ENCODE measurements around the gene IMMT. TPM values are rescaled to one million over a fixed set of nuclear protein-coding genes. Genes with fewer than 3 reads are reported as not detected.
"Not testable (repeated sequence)": the region's sequence is repeated elsewhere in the genome, so short reads cannot be mapped to it uniquely, and the experiment has no call there.

IMMT gene
- total RNA-seq, 1 experiment from 2014 or later = 39.2 TPM

DNA sequence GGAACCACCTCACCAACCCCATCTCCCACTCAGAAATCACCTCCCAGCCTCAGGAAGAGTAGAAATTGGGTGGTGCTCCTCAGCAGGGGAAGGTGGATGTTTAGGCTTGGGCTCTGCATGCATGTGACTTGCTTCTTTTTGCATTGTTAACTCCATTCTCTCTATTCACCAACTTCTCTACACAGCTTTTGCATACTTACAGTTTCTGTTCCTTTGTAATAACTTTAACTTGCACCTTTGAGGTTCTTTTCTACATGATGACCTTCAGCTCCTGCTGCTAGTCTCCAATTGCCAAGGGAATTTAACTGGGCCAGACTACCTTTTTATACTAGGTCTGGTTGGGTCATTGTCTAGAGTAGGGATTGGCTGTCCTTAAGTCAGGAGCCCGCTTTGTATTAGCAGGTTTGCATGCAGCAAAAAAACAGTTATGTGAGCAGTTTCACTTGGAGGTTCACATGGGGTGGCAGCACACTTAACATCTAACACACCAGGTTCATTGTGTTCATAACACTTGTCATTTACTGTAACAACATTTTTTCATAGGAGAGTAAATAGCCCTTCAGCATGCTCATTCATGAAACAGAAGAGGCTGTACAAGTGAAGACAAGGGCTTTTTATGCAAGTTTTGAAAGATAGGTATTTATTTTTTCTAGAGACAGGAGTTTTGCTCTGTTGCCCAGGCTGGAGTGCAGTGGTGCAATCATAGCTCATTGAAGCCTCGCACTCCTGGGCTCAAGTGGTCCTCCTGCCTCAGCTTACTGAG is 16.0 kb upstream of the IMMT start:
- in situ Hi-C loops (cut with HindIII; ENCODE audit: low pct_unique_long_range_greater_than_20kb, low sequenced_read_pairs) = no loop called here
- DNase-seq (ENCODE audit: low read depth) = no peak

DNA sequence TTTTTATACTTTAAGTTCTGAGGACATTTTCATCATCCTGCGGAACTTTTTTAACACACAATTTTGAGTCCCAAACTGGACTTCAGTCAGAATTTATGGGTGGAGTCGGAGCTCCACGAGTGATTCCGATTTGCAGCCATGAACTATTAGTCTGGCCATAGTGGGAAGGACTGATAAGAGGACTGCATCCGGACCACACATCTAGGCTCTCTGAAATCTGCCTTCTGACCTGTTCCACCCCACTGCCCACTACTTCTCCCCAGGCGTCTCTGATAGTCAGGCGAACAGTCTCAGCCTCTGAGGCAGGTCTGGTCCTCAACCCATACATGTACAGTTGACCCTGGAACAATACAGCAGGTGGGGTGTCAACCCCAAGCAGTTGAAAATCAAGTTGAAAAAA is 9.2 kb upstream of the IMMT start:
- in situ Hi-C loops (cut with HindIII; ENCODE audit: low pct_unique_long_range_greater_than_20kb, low sequenced_read_pairs) = no loop called here
- no peak for DNase-seq (ENCODE audit: low read depth)

DNA sequence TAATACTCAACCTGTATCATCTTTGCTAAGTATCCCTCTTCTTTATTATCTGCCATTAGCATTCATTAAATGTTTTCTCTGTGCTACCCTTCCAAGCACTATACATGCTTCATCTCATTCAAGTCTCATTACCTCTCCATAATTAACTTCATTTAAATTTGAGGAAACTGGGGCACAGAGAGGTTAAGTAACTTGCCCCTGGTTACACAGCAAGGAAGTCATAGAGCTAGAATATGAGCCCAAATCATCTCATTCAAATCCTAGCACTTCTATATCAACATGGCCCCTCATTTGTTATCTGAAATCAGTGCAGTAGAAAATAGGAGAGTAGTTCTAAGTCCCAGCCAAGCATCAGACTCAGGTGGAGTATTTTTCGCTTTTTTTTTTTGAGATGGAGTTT is 8.4 kb upstream of the IMMT start:
- DNase-seq (ENCODE audit: low read depth) = no peak
- in situ Hi-C loops (cut with HindIII; ENCODE audit: low pct_unique_long_range_greater_than_20kb, low sequenced_read_pairs) = no loop called here

DNA sequence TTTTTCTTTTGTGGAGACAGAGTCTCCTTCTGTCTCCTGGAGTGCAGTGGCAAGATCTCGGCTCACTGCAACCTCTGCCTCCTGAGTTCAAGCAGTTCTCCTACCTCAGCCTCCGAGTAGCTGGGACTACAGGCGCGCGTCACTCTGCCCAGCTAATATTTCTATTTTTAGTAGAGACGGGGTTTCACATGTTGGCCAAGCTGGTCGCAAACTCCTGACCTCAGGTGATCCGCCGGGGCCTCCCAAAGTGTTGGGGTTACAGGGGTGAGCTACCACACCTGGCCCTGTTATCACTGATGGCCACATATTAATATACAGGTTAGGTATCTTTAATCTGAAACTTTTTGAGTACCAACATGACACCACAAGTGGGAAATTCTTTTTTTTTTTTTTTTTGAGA is 7.4 kb upstream of the IMMT start:
- DNase-seq (ENCODE audit: low read depth) = no peak
- in situ Hi-C loops (cut with HindIII; ENCODE audit: low pct_unique_long_range_greater_than_20kb, low sequenced_read_pairs) = no loop called here

DNA sequence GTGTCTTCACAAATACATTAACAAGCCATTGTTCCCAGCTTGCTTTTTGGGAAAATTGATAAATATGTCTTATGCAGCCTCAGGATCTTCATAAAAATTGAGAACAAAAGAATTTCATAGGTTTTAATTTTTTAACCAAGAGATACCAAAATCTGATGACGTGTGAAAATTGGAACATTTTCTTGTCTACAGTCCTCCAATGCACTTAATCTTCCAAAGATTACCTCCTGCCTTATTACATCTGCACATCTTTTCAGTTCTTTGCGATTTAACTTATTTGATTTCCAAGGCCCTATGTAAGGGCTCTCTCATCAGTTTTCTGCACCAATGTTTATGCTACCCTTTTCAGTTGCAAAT is 7.1 kb upstream of the IMMT start:
- no peak for DNase-seq (ENCODE audit: low read depth)
- in situ Hi-C loops (cut with HindIII; ENCODE audit: low pct_unique_long_range_greater_than_20kb, low sequenced_read_pairs) = no loop called here

DNA sequence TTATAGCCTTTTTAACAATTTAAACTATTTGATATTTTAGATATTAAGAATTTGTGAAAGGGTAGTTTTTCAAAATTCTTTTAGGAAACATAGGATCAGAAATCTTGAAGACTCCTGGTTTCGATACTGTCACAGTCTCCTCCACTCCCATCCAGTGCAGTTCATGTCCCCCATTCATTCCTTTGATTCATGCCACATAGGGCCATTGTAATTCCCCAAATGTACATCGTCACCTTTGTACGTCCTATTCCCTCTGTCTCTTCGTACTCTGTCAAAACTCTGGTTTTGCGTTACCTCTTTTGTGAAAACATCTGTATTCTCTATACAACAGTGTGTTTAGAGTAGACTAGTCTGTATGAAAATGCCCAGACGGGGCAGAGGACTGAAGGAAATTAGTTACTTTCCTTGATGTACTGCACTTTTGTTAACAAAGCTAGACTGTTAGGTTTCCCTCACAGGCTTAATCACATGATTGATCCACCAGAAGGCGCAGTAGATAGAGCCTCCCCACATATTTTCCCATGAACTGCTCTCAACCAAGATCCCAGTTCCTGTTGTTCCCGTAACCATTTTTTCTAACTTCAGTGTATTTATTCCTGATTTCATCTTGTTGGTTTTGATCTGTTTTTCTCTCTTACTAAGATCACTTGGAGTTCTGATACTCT is 6.5 kb upstream of the IMMT start:
- in situ Hi-C loops (cut with HindIII; ENCODE audit: low pct_unique_long_range_greater_than_20kb, low sequenced_read_pairs) = no loop called here

DNA sequence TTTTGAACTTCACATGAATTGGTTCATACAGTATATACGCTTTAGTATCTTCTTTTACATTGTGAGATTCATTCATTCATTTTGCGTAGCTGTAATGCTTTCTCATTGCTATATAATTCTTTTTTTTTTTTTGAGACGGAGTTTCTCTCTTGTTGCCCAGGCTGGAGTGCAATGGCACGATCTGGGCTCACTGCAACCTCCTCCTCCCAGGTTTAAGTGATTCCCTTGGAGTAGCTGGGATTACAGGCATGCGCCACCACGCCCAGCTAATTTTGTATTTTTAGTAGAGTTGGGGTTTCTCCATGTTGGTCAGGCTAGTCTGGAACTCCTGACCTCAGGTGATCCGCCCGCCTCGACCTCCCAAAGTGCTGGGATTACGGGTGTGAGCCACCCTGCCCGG is 5.3 kb upstream of the IMMT start:
- in situ Hi-C loops (cut with HindIII; ENCODE audit: low pct_unique_long_range_greater_than_20kb, low sequenced_read_pairs) = not testable (repeated sequence)

More for the DNA sequence above, 6.5 kb upstream of the IMMT start:
- DNase-seq (ENCODE audit: low read depth) = no peak

DNA sequence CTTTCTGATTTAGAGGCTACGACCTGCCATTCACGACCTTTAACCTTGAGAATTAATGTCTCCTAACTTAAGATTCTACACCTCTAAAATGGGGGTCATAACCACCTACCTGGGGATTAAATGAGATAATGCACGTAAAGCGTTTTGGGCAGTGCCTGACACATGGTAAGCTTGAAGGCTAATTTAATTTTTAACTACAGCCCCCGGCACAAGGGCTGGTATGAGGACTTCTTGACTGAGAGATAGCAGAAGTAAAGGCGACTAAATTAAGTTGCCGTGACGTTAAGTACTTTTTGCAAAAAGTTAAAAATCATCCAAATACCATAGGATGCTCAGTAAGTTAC is 4.5 kb upstream of the IMMT start:
- DNase-seq (ENCODE audit: low read depth) = no peak
- in situ Hi-C loops (cut with HindIII; ENCODE audit: low pct_unique_long_range_greater_than_20kb, low sequenced_read_pairs) = no loop called here

More for the DNA sequence above, 5.3 kb upstream of the IMMT start:
- DNase-seq (ENCODE audit: low read depth) = not testable (repeated sequence)

DNA sequence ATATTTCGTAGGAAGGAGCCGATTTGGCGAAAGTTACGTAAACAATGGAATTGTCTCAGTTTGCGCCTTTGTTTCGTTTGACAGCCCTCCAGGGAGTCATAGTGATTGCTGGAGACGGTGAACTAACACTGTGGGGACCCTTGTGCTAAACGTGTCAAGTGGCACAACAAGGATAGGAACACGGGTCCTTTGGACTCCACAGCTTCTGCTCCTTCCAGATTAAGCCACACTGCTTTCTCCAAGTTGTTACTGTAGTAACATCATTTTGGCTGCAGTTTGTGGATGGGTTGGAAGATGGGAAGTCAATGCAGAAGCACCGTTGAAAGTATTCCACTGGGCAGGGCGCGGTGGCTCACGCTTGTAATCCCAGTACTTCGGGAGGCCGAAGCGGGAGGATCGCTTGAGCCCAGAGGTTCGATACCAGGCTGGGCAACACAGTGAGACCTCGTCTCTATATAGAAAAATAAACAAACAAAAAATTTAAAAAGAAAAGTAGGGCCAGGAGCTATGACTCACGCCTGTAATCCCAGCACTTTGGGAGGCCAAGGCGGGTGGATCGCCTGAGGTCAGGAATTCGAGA is 636 bp upstream of the IMMT start:
- in situ Hi-C loops (cut with HindIII; ENCODE audit: low pct_unique_long_range_greater_than_20kb, low sequenced_read_pairs) = no loop called here
- no peak for DNase-seq (ENCODE audit: low read depth)

DNA sequence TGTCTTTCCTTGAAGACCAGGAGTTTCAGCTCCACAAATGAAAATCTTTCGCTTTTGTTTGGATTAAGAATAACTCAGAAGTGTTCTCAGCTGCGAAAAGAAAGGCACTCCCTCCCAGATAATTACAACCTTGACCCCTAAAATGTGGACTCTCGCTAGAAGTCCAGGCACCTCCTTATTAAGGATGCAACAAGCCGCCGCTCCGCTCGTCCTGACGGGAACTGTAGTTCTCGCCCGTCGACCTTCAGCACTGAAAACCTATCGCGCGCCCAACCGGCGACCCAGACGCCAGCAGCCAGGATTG is 559 bp downstream of the IMMT start:
- no peak for DNase-seq (ENCODE audit: low read depth)
- in situ Hi-C loops (cut with HindIII; ENCODE audit: low pct_unique_long_range_greater_than_20kb, low sequenced_read_pairs) = no loop called here

DNA sequence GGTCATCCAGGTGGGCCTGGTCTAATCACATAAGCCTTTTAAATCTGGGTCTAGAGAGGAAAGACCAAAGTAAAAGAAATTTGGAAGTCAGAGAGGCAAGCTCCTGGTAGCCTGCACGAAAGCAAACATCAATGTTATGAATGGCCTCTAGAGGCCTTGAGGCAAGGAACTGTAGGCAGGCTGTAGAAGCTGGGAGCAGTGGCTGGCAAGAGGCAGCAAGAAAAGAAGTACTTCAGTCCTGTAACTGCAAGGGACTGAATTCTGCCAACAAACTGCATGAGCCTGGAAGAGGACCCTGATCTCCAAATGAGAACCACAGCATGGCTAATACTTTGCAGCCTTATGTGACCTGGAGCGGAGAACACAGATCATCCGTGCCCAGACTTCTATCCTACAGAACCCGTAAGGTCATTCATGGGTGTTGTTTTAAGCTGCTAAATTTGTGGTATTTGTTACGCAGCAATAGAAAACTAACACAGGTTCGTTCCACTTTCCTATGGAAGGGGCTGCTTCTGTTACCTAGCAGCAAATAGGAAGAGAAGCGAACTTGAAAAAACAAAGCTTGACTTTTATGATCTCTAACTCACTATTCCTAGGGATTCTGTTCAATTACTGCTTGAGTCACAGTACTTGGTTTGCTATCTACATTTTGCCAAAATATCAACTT is 1.2 kb downstream of the IMMT start:
- no peak for DNase-seq (ENCODE audit: low read depth)
- in situ Hi-C loops (cut with HindIII; ENCODE audit: low pct_unique_long_range_greater_than_20kb, low sequenced_read_pairs) = no loop called here

DNA sequence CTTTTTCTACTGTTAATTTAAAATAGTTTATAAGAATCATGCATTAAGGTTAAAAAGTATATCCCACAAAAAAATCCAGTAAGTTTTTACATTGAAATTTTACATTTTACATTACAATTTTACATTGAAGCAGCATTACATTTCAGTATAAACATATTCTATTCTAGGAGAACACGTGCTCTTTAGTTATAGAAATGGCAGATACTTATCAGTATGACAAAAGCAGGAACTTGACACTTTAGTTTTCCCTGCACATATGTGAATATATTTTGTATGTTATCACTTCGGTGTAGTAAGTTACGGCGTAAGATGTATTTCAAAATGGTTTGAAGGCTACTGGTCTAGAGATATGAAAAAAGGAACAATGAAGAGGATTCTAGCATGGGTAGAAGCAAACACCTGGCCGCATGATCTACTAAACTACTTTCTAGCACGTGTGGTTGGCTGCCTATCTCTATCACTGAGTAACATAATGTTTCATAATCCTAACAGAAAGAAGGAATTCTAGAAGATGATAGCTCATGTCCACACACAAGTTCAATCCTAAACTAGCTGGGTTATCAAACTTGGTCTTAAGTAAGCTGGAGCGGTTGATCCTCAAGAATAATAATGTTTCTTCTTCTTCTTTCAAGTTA is 5.4 kb downstream of the IMMT start:
- no peak for DNase-seq (ENCODE audit: low read depth)
- in situ Hi-C loops (cut with HindIII; ENCODE audit: low pct_unique_long_range_greater_than_20kb, low sequenced_read_pairs) = no loop called here

DNA sequence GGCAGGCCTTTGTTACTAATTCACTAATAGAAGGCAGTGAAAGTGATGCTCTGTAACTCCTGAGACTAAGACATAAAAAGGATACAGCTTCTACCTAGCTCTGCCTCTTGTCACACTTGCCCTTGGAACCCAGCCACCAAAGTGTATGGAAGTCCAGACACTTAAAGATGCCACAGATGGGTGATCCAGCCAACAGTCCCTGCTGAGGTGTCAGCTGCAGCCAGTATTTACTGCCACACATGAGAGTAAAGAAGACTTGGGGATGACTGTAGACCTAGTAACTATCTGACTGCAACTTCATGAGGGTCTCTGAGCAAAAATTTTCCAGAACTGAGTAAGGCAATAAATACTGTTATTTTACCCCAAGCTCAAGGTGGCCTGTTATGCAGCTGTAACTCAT is 8.8 kb downstream of the IMMT start:
- in situ Hi-C loops (cut with HindIII; ENCODE audit: low pct_unique_long_range_greater_than_20kb, low sequenced_read_pairs) = no loop called here
- no peak for DNase-seq (ENCODE audit: low read depth)

DNA sequence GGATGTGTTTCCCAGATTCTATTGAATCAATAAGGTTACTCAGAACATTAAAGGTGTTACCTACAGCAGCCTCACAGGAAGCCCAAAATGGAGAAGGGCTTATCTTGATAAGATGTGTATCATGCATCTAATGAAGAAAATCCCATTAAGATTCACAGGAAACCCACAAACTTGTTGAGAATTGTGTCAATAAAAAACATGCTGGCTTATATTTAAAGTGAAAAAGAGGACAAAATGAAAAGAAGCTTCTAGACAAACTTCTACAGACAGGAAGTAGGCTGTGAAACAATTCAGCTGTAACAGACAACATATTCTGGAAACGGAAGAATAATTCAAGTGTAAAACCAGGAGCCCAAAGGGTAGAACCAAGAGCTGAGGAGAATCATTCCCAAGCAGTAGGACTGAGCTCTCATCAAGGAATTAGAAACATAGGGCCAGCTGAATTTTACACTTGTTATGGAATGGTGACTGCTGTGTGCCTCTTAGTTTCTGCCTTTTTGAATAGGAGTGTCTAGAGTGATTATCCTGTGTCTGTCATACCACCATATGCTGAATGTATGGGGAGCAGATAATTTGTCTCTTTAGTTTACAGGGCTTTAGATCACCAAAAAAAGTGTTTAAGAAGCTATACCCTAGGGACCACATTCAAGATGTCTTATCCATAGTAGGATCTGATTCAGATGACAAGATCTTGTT is 9.6 kb downstream of the IMMT start:
- no peak for DNase-seq (ENCODE audit: low read depth)
- in situ Hi-C loops (cut with HindIII; ENCODE audit: low pct_unique_long_range_greater_than_20kb, low sequenced_read_pairs) = no loop called here

DNA sequence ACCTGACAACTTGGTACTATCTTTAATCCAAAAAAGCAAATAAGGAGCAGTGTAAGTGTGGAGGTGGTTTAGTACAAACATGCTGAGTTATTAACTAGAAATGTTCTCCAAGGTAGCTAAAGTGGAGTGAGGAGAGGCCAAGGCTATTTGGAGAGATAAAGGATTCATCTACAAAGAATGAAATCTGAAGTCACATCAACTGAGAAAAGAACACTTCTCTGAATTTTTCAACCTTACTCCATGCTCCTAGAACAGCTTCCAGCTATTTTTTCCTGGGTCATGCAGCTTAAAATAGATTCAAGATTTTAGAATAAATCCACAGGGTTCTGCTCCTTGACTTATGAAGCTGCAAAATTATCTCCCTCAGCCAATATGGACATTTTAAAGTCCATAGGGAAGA is 18.7 kb downstream of the IMMT start:
- in situ Hi-C loops (cut with HindIII; ENCODE audit: low pct_unique_long_range_greater_than_20kb, low sequenced_read_pairs) = no loop called here
- DNase-seq (ENCODE audit: low read depth) = no peak

DNA sequence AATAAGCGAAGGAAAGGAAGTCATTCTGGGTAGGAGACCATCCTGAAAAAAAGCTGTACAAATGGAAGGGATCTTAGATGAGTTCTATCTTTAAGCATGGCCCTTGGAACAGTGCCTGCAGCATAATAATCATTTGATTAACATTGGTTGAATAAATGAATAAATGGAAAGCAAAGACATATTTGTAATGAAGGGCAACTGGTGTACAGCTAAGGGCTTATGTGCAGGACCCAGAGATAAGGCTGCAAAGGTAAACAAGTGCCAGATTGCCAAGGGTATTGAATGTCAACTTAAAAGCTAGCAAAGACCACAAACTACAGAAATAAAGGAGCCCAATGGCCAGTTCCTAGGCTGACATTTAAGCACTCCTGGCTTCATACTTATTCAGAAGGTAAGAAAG is 19.4 kb downstream of the IMMT start:
- in situ Hi-C loops (cut with HindIII; ENCODE audit: low pct_unique_long_range_greater_than_20kb, low sequenced_read_pairs) = no loop called here

DNA sequence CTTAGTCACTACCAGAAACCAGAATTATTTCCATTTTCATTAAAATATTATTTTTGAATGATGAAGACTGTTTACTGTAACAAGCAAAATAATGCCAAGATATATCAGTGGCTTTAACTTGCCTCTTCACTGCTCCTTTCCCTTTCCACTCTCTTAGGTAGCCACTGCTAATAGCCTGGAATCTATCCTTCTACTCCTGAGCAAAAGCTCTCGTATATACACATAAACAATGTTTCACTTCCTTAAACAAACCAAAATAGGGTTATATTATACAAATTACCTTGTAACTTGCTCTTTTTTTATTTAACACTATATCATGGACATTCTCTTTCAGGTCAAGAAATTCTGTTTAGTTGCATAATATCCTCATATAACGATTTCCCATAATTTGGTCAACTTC is 20.8 kb downstream of the IMMT start:
- no peak for DNase-seq (ENCODE audit: low read depth)
- in situ Hi-C loops (cut with HindIII; ENCODE audit: low pct_unique_long_range_greater_than_20kb, low sequenced_read_pairs) = no loop called here

More for the DNA sequence above, 19.4 kb downstream of the IMMT start:
- DNase-seq (ENCODE audit: low read depth) = no peak

DNA sequence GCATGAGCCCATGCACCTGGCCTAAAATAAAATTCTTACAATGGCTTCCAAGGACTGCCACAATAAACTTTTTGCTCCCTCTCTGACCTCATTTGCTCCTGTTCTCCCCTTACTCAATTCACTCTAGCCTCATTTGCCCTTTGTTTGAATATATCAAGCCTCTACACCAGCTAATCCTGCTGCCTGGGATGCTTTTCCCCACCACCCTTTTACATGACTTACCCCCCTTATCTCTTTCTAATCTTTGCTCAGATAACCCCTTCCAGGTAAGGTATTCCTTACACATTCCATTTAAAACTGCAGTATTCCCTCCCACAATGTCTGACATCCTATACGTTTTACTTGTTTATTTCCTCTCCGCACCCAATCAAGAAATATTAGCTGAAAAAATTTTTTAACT is 22.7 kb downstream of the IMMT start:
- no peak for DNase-seq (ENCODE audit: low read depth)
- in situ Hi-C loops (cut with HindIII; ENCODE audit: low pct_unique_long_range_greater_than_20kb, low sequenced_read_pairs) = no loop called here

DNA sequence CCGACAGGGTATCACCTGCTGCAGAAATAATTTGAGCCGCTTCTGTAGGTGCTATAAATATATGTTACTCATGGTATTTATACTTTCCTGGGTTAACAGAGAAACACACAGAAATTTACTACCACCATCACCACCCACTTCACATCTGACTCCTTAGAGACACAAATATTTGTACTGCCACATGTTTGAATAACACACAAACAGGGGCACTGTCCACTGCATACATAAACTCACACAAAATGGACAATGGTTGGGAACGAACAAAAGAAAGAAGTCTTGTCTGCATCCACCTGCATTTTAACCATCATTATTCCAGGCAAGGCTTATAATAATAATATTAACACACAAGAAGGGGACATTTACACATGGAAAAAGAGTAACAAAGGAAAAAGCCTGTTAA is 24.0 kb downstream of the IMMT start:
- in situ Hi-C loops (cut with HindIII; ENCODE audit: low pct_unique_long_range_greater_than_20kb, low sequenced_read_pairs) = no loop called here
- no peak for DNase-seq (ENCODE audit: low read depth)

Data from Caki2 (cell line).